Activated T-helper 17 cell treated with anti-CD3 and anti-CD28 coated beads, Interleukin-2, amount 50 U/mL, for 72 hours (primary cell): ENCODE measurements around the gene PGS1. TPM values are rescaled to one million over a fixed set of nuclear protein-coding genes. Genes with fewer than 3 reads are reported as not detected.

ENCODE experiments used
- ATAC-seq: fragments of 150-1000 bp; cut with Tn5 transposase; replicated peaks from 2 replicates; pipeline ENCODE4 v1.10.0; 2021; ENCODE audit warnings: mild to moderate bottlenecking, moderate library complexity
- H3K27ac Mint-ChIP-seq: one replicate; pipeline ENCODE4 v1.8.0; 2022; ENCODE audit warnings: mixed read lengths
- H3K27me3 Mint-ChIP-seq: one replicate; pipeline ENCODE4 v1.8.0; 2022; ENCODE audit warnings: mixed read lengths
- H3K36me3 Mint-ChIP-seq: one replicate; pipeline ENCODE4 v1.8.0; 2022; ENCODE audit warnings: low read depth, mild to moderate bottlenecking, mixed read lengths
- H3K4me1 Mint-ChIP-seq: one replicate; pipeline ENCODE4 v1.8.0; 2022; ENCODE audit warnings: mixed read lengths
- H3K4me3 Mint-ChIP-seq: one replicate; pipeline ENCODE4 v1.8.0; 2022; ENCODE audit warnings: mild to moderate bottlenecking, mixed read lengths
- H3K9me3 Mint-ChIP-seq: one replicate; pipeline ENCODE4 v1.8.0; 2022; ENCODE audit warnings: mixed read lengths
- total RNA-seq, 2 donors: library from RNA; stranded (reverse); gene quantifications; one replicate each; pipeline ENCODE4 v1.2.3, GENCODE V29; 2022

Gene PGS1
- total RNA-seq, 2 donors from 2014 or later: 76.1 to 101 TPM

GRCh38 chr17:78471635-78472034, 93.2 kb downstream of the PGS1 start:
- Mint-ChIP-seq H3K9me3 (no peaks in the 10 kb centered on the region), H3K4me3 (no peak overlapping the region), H3K27me3 (no peaks in the 10 kb centered on the region), H3K36me3 (no peaks in the 10 kb centered on the region), H3K4me1 (no peaks in the 10 kb centered on the region), H3K27ac (no peak overlapping the region)
- ATAC-seq: no peak

GRCh38 chr17:78472035-78472905, 93.8 kb downstream of the PGS1 start:
- Mint-ChIP-seq H3K27ac (no peak overlapping the region), H3K27me3 (no peaks in the 10 kb centered on the region), H3K4me1 (no peaks in the 10 kb centered on the region), H3K9me3 (no peaks in the 10 kb centered on the region), H3K4me3 (no peak overlapping the region), H3K36me3 (no peaks in the 10 kb centered on the region)
- no peak for ATAC-seq

- no peak overlapping the region for H3K4me3 Mint-ChIP-seq
- H3K27me3 Mint-ChIP-seq: no peaks in the 10 kb centered on the region
- no peak for ATAC-seq
- H3K4me1 Mint-ChIP-seq: no peaks in the 10 kb centered on the region
- no peaks in the 10 kb centered on the region for H3K9me3 Mint-ChIP-seq
- H3K27ac Mint-ChIP-seq: no peak overlapping the region
- no peaks in the 10 kb centered on the region for H3K36me3 Mint-ChIP-seq
Measured at GRCh38 chr17:78473951-78474613, 95.6 kb downstream of the PGS1 start.

Other genes starting within 250 kb of the PGS1 start
- 100 to 1,000 TPM; 165 to 351 TPM for gene TMC6, start 249.9 kb upstream of the PGS1 start, total RNA-seq
- 100 to 1,000 TPM; 126 to 250 TPM for gene TMC8, start 247.9 kb upstream of the PGS1 start, total RNA-seq
- gene C17orf99, start 232.3 kb upstream of the PGS1 start, total RNA-seq: under 1 TPM; 0.67 to 0.82 TPM
- gene SYNGR2, start 210.1 kb upstream of the PGS1 start, total RNA-seq: 100 to 1,000 TPM in 1 of 2 donors, 10 to 100 TPM in 1; 90.4 to 118 TPM
- 100 to 1,000 TPM; 149 to 181 TPM for gene TK1, start 191.6 kb upstream of the PGS1 start, total RNA-seq
- 10 to 100 TPM; 44.2 to 59.4 TPM for gene AFMID, start 191.3 kb upstream of the PGS1 start, total RNA-seq
- gene BIRC5, start 164.4 kb upstream of the PGS1 start, total RNA-seq: 100 to 1,000 TPM in 1 of 2 donors, 10 to 100 TPM in 1; 68.6 to 104 TPM
- not detected for gene TMEM235, start 147.0 kb upstream of the PGS1 start, total RNA-seq
- gene SOCS3, start 18.6 kb upstream of the PGS1 start, total RNA-seq: 100 to 1,000 TPM; 129 to 175 TPM
- gene DNAH17, start 198.7 kb downstream of the PGS1 start, total RNA-seq: 1 to 10 TPM in 1 of 2 donors, under 1 TPM in 1; 0.73 to 1.2 TPM